Measurements from ENCODE around the gene INPP5J.
"Not testable (repeated sequence)": the region's sequence is repeated elsewhere in the genome, so short reads cannot be mapped to it uniquely, and the experiment has no call there.

Gene INPP5J

GRCh38 chr22:31093086-31093850, 29.5 kb upstream of the INPP5J start:
- no peak overlapping the region for H3K4me3 ChIP-seq (ENCODE audit: low read depth, low read length)
- no peak for DNase-seq (ENCODE audit: low read depth)
- TF ChIP-seq CTCF (IDR thresholded peaks at IDR 0.05; ENCODE audit: low read depth, low read length, missing control alignments), result no peak

- no peak overlapping the region for H3K4me3 ChIP-seq (ENCODE audit: low read depth, low read length)
- no peak for DNase-seq (ENCODE audit: low read depth)
- TF ChIP-seq CTCF (IDR thresholded peaks at IDR 0.05; ENCODE audit: low read depth, low read length, missing control alignments), result no peak
These were observed 28.7 kb upstream of the INPP5J start for GRCh38 chr22:31094021-31094551.

- H3K4me3 ChIP-seq (ENCODE audit: low read depth, low read length), result no peak overlapping the region
- DNase-seq (ENCODE audit: low read depth), result no peak
- no peak for TF ChIP-seq CTCF (IDR thresholded peaks at IDR 0.05; ENCODE audit: low read depth, low read length, missing control alignments)
These were observed 28.0 kb upstream of the INPP5J start for GRCh38 chr22:31094741-31095140.

GRCh38 chr22:31095637-31096249, 27.0 kb upstream of the INPP5J start:
- no peak for TF ChIP-seq CTCF (IDR thresholded peaks at IDR 0.05; ENCODE audit: low read depth, low read length, missing control alignments)
- DNase-seq (ENCODE audit: low read depth), result no peak
- H3K4me3 ChIP-seq (ENCODE audit: low read depth, low read length), result no peak overlapping the region

- no peak for TF ChIP-seq CTCF (IDR thresholded peaks at IDR 0.05; ENCODE audit: low read depth, low read length, missing control alignments)
These were observed 26.0 kb upstream of the INPP5J start for GRCh38 chr22:31096657-31097279.

GRCh38 chr22:31097539-31097938, 25.2 kb upstream of the INPP5J start:
- DNase-seq (ENCODE audit: low read depth); H3K4me3 ChIP-seq (ENCODE audit: low read depth, low read length): not testable (repeated sequence)

More at GRCh38 chr22:31096657-31097279, 26.0 kb upstream of the INPP5J start:
- H3K4me3 ChIP-seq (ENCODE audit: low read depth, low read length), result no peak overlapping the region
- DNase-seq (ENCODE audit: low read depth), result no peak

GRCh38 chr22:31097941-31098631, 24.7 kb upstream of the INPP5J start:
- DNase-seq (ENCODE audit: low read depth), result no peak
- no peak for TF ChIP-seq CTCF (IDR thresholded peaks at IDR 0.05; ENCODE audit: low read depth, low read length, missing control alignments)
- no peak overlapping the region for H3K4me3 ChIP-seq (ENCODE audit: low read depth, low read length)
